ENCODE measurements around the gene RAPGEF4.
"Not testable (repeated sequence)": the region's sequence is repeated elsewhere in the genome, so short reads cannot be mapped to it uniquely, and the experiment has no call there.

The RAPGEF4 gene

GRCh38 chr2:173027181-173028128, 291.8 kb downstream of the RAPGEF4 start:
- in situ Hi-C loops (cut with MboI; ENCODE audit: low sequenced_read_pairs): no loop called here

- in situ Hi-C loops (cut with MboI; ENCODE audit: low sequenced_read_pairs): no loop called here
Observed at GRCh38 chr2:173028141-173028540, 292.5 kb downstream of the RAPGEF4 start.

- in situ Hi-C loops (cut with MboI; ENCODE audit: low sequenced_read_pairs): no loop called here
Observed at GRCh38 chr2:173028671-173029070, 293.0 kb downstream of the RAPGEF4 start.

GRCh38 chr2:173030561-173031490, 295.2 kb downstream of the RAPGEF4 start:
- in situ Hi-C loops (cut with MboI; ENCODE audit: low sequenced_read_pairs): no loop called here

GRCh38 chr2:173032032-173032431, 296.4 kb downstream of the RAPGEF4 start:
- in situ Hi-C loops (cut with MboI; ENCODE audit: low sequenced_read_pairs): no loop called here

- in situ Hi-C loops (cut with MboI; ENCODE audit: low sequenced_read_pairs): no loop called here
Observed at GRCh38 chr2:173033084-173033483, 297.4 kb downstream of the RAPGEF4 start.

- in situ Hi-C loops (cut with MboI; ENCODE audit: low sequenced_read_pairs): no loop called here
Observed at GRCh38 chr2:173034143-173034542, 298.5 kb downstream of the RAPGEF4 start.

- in situ Hi-C loops (cut with MboI; ENCODE audit: low sequenced_read_pairs): no loop called here
Observed at GRCh38 chr2:173037245-173038120, 301.8 kb downstream of the RAPGEF4 start.

- in situ Hi-C loops (cut with MboI; ENCODE audit: low sequenced_read_pairs): not testable (repeated sequence)
Observed at GRCh38 chr2:173038257-173038656, 302.6 kb downstream of the RAPGEF4 start.

- in situ Hi-C loops (cut with MboI; ENCODE audit: low sequenced_read_pairs): no loop called here
Observed at GRCh38 chr2:173040729-173041128, 305.1 kb downstream of the RAPGEF4 start.

GRCh38 chr2:173043476-173043875, 307.8 kb downstream of the RAPGEF4 start:
- in situ Hi-C loops (cut with MboI; ENCODE audit: low sequenced_read_pairs): no loop called here

GRCh38 chr2:173043897-173044519, 308.4 kb downstream of the RAPGEF4 start:
- in situ Hi-C loops (cut with MboI; ENCODE audit: low sequenced_read_pairs): no loop called here

- in situ Hi-C loops (cut with MboI; ENCODE audit: low sequenced_read_pairs): no loop called here
Observed at GRCh38 chr2:173044686-173045085, 309.0 kb downstream of the RAPGEF4 start.

GRCh38 chr2:173045181-173045580, 309.5 kb downstream of the RAPGEF4 start:
- in situ Hi-C loops (cut with MboI; ENCODE audit: low sequenced_read_pairs): no loop called here

- in situ Hi-C loops (cut with MboI; ENCODE audit: low sequenced_read_pairs): no loop called here
Observed at GRCh38 chr2:173048522-173048896, 312.9 kb downstream of the RAPGEF4 start.

GRCh38 chr2:173048897-173049661, 313.4 kb downstream of the RAPGEF4 start:
- in situ Hi-C loops (cut with MboI; ENCODE audit: low sequenced_read_pairs): no loop called here

GRCh38 chr2:173049831-173050230, 314.2 kb downstream of the RAPGEF4 start:
- in situ Hi-C loops (cut with MboI; ENCODE audit: low sequenced_read_pairs): no loop called here

GRCh38 chr2:173050684-173051083, 315.0 kb downstream of the RAPGEF4 start:
- in situ Hi-C loops (cut with MboI; ENCODE audit: low sequenced_read_pairs): no loop called here

- in situ Hi-C loops (cut with MboI; ENCODE audit: low sequenced_read_pairs): no loop called here
Observed at GRCh38 chr2:173051463-173052215, 316.0 kb downstream of the RAPGEF4 start.
